GM21526 (cell line): ENCODE measurements around the gene ARFGAP1.
"Not testable (repeated sequence)": the region's sequence is repeated elsewhere in the genome, so short reads cannot be mapped to it uniquely, and the experiment has no call there.

Experiments used
- ATAC-seq: cut with Tn5 transposase; IDR thresholded peaks from one replicate; pipeline ENCODE4 v1.9.1; 2021; ENCODE audit warnings: moderate library complexity; ENCODE audit not compliant: unreplicated experiment, low FRiP score

Gene ARFGAP1

GRCh38 chr20:63329331-63330083 lies 56.9 kb downstream of the ARFGAP1 start:
- ATAC-seq, result no peak

- ATAC-seq, result no peak
Observed at GRCh38 chr20:63330084-63330760, 57.6 kb downstream of the ARFGAP1 start.

GRCh38 chr20:63330940-63331339 lies 58.3 kb downstream of the ARFGAP1 start:
- ATAC-seq, result no peak

- ATAC-seq, result no peak
Observed at GRCh38 chr20:63331741-63332400, 59.3 kb downstream of the ARFGAP1 start.

- ATAC-seq, result no peak
Observed at GRCh38 chr20:63332488-63333240, 60.1 kb downstream of the ARFGAP1 start.

- no peak for ATAC-seq
Observed at GRCh38 chr20:63333241-63333836, 60.7 kb downstream of the ARFGAP1 start.

- no peak for ATAC-seq
Observed at GRCh38 chr20:63334356-63334755, 61.7 kb downstream of the ARFGAP1 start.

GRCh38 chr20:63335060-63335459 lies 62.4 kb downstream of the ARFGAP1 start:
- not testable (repeated sequence) for ATAC-seq

GRCh38 chr20:63335711-63336110 lies 63.1 kb downstream of the ARFGAP1 start:
- no peak for ATAC-seq

- no peak for ATAC-seq
Observed at GRCh38 chr20:63336232-63336752, 63.7 kb downstream of the ARFGAP1 start.

GRCh38 chr20:63337786-63338420 lies 65.3 kb downstream of the ARFGAP1 start:
- ATAC-seq, result no peak
